ENCODE measurements around the gene MACIR. TPM values are rescaled to one million over a fixed set of nuclear protein-coding genes. Genes with fewer than 3 reads are reported as not detected.

The MACIR gene
- total and polyA plus RNA-seq, 9 of the 15 experiments (the other 6 are each of a cell fraction or from before 2014, with no cell fraction given), result 1.4 to 11.6 (median 9.4) TPM

GRCh38 chr5:103223031-103223955, 35.3 kb upstream of the MACIR start (continued):
- no peak for TF ChIP-seq SMARCE1 (IDR thresholded peaks at IDR 0.05)
- TF ChIP-seq ZNF280A (IDR thresholded peaks at IDR 0.05; ENCODE audit: low read depth, partially characterized antibody), result no peak
- no peak for TF ChIP-seq RAD51 (IDR thresholded peaks at IDR 0.05; ENCODE audit: borderline replicate concordance, low read depth)
- no peak for TF ChIP-seq ZNF518B (CRISPR knock-in tag; IDR thresholded peaks at IDR 0.05)
- no peak for TF ChIP-seq SRSF1 (IDR thresholded peaks at IDR 0.05; ENCODE audit: low read depth, low read length)
- no peak for TF ChIP-seq TFE3 (CRISPR knock-in tag; IDR thresholded peaks at IDR 0.05)
- TF ChIP-seq CBX5 (IDR thresholded peaks at IDR 0.05; ENCODE audit: borderline replicate concordance, low read depth), result no peak
- no peak for TF ChIP-seq TAF1 (IDR thresholded peaks at IDR 0.05; ENCODE audit: control insufficient read depth, extremely low read depth, insufficient read depth, low read length, severe bottlenecking)
- no peak for TF ChIP-seq REST (IDR thresholded peaks at IDR 0.05; ENCODE audit: borderline replicate concordance)
- no peak for TF ChIP-seq REST (CRISPR knock-in tag; IDR thresholded peaks at IDR 0.05; ENCODE audit: low read depth)
- TF ChIP-seq RCOR1 (IDR thresholded peaks at IDR 0.05; ENCODE audit: borderline replicate concordance in 1 of 2, low read depth in 2 of 2, low read length in 2 of 2), result no peak
